Sigmoid colon (tissue), 3 donors: Measurements from ENCODE around the gene PATJ.

Source experiments
- POLR2A ChIP-seq, 2 donors: fragments of 450-650 bp; IDR thresholded peaks; one replicate each; pipeline ENCODE4 v1.6.1; 2016; ENCODE audit warnings: antibody characterized with exemption in 2 of 2, mild to moderate bottlenecking in 2 of 2, moderate library complexity in 2 of 2
- TF ChIP-seq, protein P1 (sequence below), 4 experiments: fragments of 450-650 bp in 3 of 4; fragments of 200-600 bp in 1 of 4; IDR thresholded peaks; one replicate each; pipeline ENCODE4 v1.5.1; 2016 to 2019; ENCODE audit warnings: antibody characterized with exemption in 4 of 4, mild to moderate bottlenecking in 3 of 4, moderate library complexity in 2 of 4

DNA sequence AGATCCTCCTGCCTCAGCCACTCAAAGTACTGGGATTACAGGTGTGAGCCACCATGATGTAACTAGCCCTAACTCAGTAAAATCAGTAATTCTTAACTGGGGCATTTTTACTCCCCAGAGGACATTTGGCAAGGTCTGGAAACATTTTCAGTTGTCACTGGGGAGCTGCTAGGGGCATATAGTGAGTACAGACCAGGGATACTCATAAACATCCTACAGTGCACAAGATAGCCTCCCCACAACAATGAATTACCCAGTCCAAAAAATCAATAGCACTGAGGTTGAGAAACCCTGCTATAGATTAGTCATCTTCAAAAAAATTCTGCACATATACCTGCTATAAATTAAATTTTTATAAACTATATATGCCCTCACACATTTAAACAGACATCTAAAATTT lies 30.3 kb upstream of the PATJ start:
- TF ChIP-seq, protein P1, sequence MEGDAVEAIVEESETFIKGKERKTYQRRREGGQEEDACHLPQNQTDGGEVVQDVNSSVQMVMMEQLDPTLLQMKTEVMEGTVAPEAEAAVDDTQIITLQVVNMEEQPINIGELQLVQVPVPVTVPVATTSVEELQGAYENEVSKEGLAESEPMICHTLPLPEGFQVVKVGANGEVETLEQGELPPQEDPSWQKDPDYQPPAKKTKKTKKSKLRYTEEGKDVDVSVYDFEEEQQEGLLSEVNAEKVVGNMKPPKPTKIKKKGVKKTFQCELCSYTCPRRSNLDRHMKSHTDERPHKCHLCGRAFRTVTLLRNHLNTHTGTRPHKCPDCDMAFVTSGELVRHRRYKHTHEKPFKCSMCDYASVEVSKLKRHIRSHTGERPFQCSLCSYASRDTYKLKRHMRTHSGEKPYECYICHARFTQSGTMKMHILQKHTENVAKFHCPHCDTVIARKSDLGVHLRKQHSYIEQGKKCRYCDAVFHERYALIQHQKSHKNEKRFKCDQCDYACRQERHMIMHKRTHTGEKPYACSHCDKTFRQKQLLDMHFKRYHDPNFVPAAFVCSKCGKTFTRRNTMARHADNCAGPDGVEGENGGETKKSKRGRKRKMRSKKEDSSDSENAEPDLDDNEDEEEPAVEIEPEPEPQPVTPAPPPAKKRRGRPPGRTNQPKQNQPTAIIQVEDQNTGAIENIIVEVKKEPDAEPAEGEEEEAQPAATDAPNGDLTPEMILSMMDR (IDR thresholded peaks at IDR 0.05), result no peak
- no peak for TF ChIP-seq POLR2A (IDR thresholded peaks at IDR 0.05)
